Gastrocnemius medialis (tissue), 4 donors: Measurements from ENCODE around the gene MCM8.

Experiments
- CTCF ChIP-seq, 5 experiments: fragments of 450-650 bp in 3 of 5; fragments of 200-600 bp in 2 of 5; sonication (generic) in 2 of 5; IDR thresholded peaks in 4 of 5; conservative IDR thresholded peaks in 1 of 5; 1 replicate in 4 of 5; 2 replicates in 1 of 5; pipeline ENCODE4 v1.5.1; 2016 to 2019; ENCODE audit warnings: antibody characterized with exemption in 5 of 5, mild to moderate bottlenecking in 3 of 5, moderate library complexity in 3 of 5
- POLR2A ChIP-seq, 2 donors: fragments of 450-650 bp; IDR thresholded peaks; one replicate each; pipeline ENCODE4 v1.6.1; 2017; ENCODE audit warnings: antibody characterized with exemption in 2 of 2, mild to moderate bottlenecking in 2 of 2, moderate library complexity in 2 of 2

GRCh38 chr20:6044115-6044514, 93.7 kb downstream of the MCM8 start:
- TF ChIP-seq POLR2A (IDR thresholded peaks at IDR 0.05) (no peak), CTCF (IDR thresholded peaks at IDR 0.05 in 4 of 5, conservative IDR thresholded peaks at IDR 0.05 in 1 of 5) (no peak)
